PC-3 (cell line): ENCODE measurements around the gene DNAJB11. TPM values are rescaled to one million over a fixed set of nuclear protein-coding genes. Genes with fewer than 3 reads are reported as not detected.

Source experiments
- ATAC-seq: fragments of 200-7000 bp; cut with Tn5 transposase; 2 replicates; pipeline ENCODE4 v1.9.1; 2020; ENCODE audit warnings: mild to moderate bottlenecking, moderate library complexity
- BruUV-seq: library from RNA; stranded (reverse); fragments of 400-500 nt; replicated peaks from 2 replicates; lab custom pipeline; 2021; lab: Mats Ljungman, UMichigan
- CTCF ChIA-PET: fragments of 300-600 bp; sonication (Branson Sonifier 250); formaldehyde crosslinking; loops from one replicate; lab custom pipeline; 2022; ENCODE audit warnings: antibody characterized with exemption; lab: Charles Lee
- POLR2A ChIA-PET: fragments of 300-600 bp; sonication (Branson Sonifier 250); formaldehyde crosslinking; loops from one replicate; lab custom pipeline; 2022; ENCODE audit warnings: antibody characterized with exemption; ENCODE audit not compliant: unreplicated experiment; lab: Charles Lee
- DNase-seq: peaks from one replicate; pipeline ENCODE4 v3.0.0-alpha.2; 2015
- H2AFZ ChIP-seq: fragments of 300-600 bp; sonication (generic); 2 replicates; pipeline ENCODE4 v1.6.0; 2016; ENCODE audit warnings: antibody characterized with exemption, low read length
- H3F3A ChIP-seq: fragments of 300-600 bp; sonication (generic); one replicate; pipeline ENCODE4 v1.6.0; 2017; ENCODE audit warnings: antibody characterized with exemption, low read length, control low read depth, mild to moderate bottlenecking; ENCODE audit not compliant: unreplicated experiment
- H3K27ac ChIP-seq: fragments of 300-600 bp; sonication (generic); 2 replicates; pipeline ENCODE4 v1.5.1; 2016; ENCODE audit warnings: mild to moderate bottlenecking, low read length
- H3K27me3 ChIP-seq: fragments of 300-600 bp; sonication (generic); 2 replicates; pipeline ENCODE4 v1.6.1; 2016; ENCODE audit warnings: low read length, mixed read lengths
- H3K36me3 ChIP-seq: fragments of 300-600 bp; sonication (generic); 2 replicates; pipeline ENCODE4 v1.6.1; 2016; ENCODE audit warnings: low read depth, mixed run types, low read length, mixed read lengths
- H3K4me1 ChIP-seq: fragments of 300-600 bp; sonication (generic); 2 replicates; pipeline ENCODE4 v1.5.1; 2016; ENCODE audit warnings: low read length; ENCODE audit not compliant: insufficient read depth
- H3K4me2 ChIP-seq: fragments of 300-600 bp; sonication (generic); 2 replicates; pipeline ENCODE4 v1.6.0; 2016; ENCODE audit warnings: low read length
- H3K4me3 ChIP-seq: fragments of 300-600 bp; sonication (generic); 2 replicates; pipeline ENCODE4 v1.5.1; 2016; ENCODE audit warnings: mild to moderate bottlenecking, low read length, mixed read lengths
- H3K79me2 ChIP-seq: fragments of 300-600 bp; sonication (generic); 2 replicates; pipeline ENCODE4 v1.6.1; 2017; ENCODE audit warnings: low read length, mixed read lengths
- H3K9ac ChIP-seq: fragments of 300-600 bp; sonication (generic); 2 replicates; pipeline ENCODE4 v1.6.0; 2016; ENCODE audit warnings: mild to moderate bottlenecking, low read length
- H3K9me2 ChIP-seq: fragments of 300-600 bp; sonication (generic); replicated peaks from 2 replicates; pipeline ENCODE4 v1.6.1; 2016; ENCODE audit warnings: mixed run types, low read length, mixed read lengths
- H3K9me3 ChIP-seq: fragments of 300-600 bp; sonication (generic); 2 replicates; pipeline ENCODE4 v1.6.1; 2016; ENCODE audit warnings: low read length, mixed read lengths
- H4K20me1 ChIP-seq: fragments of 300-600 bp; sonication (generic); 2 replicates; pipeline ENCODE4 v1.6.1; 2016; ENCODE audit warnings: low read length, mixed read lengths
- CTCF ChIP-seq: fragments of 300-600 bp; sonication (generic); conservative IDR thresholded peaks from 2 replicates; pipeline ENCODE4 v1.5.1; 2017; ENCODE audit warnings: antibody characterized with exemption, low read depth, mild to moderate bottlenecking, low read length
- EZH2 ChIP-seq: fragments of 300-600 bp; sonication (generic); IDR thresholded peaks from one replicate; pipeline ENCODE4 v1.6.1; 2017; ENCODE audit warnings: antibody characterized with exemption, mild to moderate bottlenecking, low read length; ENCODE audit not compliant: unreplicated experiment
- EZH2phosphoT487 ChIP-seq: fragments of 300-600 bp; sonication (generic); IDR thresholded peaks from 2 replicates; pipeline ENCODE4 v1.6.1; 2018; ENCODE audit warnings: mild to moderate bottlenecking, antibody characterized with exemption, low read length, borderline replicate concordance
- intact Hi-C: fragments of 100-400 bp; cut with micrococcal nuclease; formaldehyde crosslinking; loops from 2 replicates; pipeline ENCODE4 v1.9.0; 2023
- total RNA-seq: library from RNA; depleted of rRNA; stranded (reverse); fragments of >200 nt; gene quantifications from 2 replicates; pipeline ENCODE4 v1.2.3, GENCODE V29; 2014

The DNAJB11 gene
- total RNA-seq, 1 experiment from 2014 or later = 117 TPM

DNA sequence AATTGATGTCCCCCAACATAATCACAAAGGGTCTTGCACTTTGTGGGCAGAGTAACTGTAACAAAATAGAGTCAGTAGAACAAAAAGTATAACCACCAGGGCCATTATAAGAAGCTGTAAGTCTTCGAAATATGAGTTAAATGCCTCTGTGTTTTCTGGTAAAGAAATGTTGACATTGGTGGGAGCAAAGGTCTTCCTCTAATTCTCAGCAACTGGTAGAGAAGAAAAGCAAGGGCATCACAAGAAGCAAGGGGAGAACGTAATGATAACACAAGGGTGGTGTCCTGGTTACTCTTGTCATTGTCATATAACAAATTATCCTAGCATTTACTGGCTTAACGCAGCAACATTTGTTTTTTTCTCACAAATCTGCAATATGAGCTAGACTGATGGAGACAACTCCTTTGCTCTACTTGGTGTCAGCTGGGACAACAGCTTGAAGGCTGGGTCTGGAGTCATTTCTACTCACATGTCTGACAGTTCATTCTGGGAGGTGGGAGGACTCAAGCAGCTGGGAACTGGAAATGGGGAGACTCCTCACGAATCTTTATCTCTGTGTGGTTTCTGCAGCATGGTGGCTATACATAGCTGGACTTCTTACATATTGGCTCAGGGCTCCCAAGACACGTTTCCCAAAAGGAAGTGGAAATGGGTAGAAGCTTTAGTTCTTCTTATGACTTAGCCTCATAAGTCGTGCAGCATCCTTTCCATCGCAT is 20.2 kb downstream of the DNAJB11 start:
- Histone ChIP-seq H3F3A (no peaks in the 10 kb centered on the region), H3K4me3 (no peak overlapping the region), H3K36me3 (peaks cover 5% of the 10 kb centered on the region), H3K27ac (no peak overlapping the region), H3K9me3 (no peaks in the 10 kb centered on the region), H3K4me1 (peaks cover 24% of the 10 kb centered on the region), H4K20me1 (no peaks in the 10 kb centered on the region), H3K27me3 (no peaks in the 10 kb centered on the region), H2AFZ (no peak overlapping the region), H3K9ac (no peak overlapping the region), H3K4me2 (no peak overlapping the region), H3K79me2 (no peaks in the 10 kb centered on the region), H3K9me2 (no peaks in the 10 kb centered on the region)
- TF ChIP-seq EZH2 = no peak
- no peak for TF ChIP-seq EZH2phosphoT487
- TF ChIP-seq CTCF = no peak
- ChIA-PET POLR2A (no interaction called here), CTCF (interaction anchor here (0.7 kb wide), 1 partner anchor 13 kb away, joined by 12 read pairs; no protein-coding TSS in a partner anchor)
- BruUV-seq = no TSS peak
- DNase-seq = no peak
- ATAC-seq = no peak
- intact Hi-C loops = no loop called here

DNA sequence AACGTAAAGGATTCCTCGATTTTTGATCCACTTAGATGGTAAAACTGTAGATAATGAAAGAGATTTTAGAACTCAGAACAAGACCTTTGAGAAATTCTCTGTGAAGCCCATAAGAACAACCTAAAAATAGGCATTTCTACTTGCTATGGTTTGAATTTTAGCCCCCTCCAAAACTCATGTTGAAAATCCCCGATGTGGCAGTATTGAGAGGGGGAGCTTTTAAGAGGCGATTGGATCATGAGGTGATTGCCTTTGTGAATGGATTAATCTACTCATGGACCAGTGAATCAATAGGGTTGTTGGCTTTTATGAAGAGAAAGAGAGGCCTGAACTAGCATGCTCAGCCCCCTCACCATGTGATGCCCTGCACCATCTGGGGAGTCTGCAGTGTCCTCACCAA is 22.2 kb downstream of the DNAJB11 start:
- H3K9ac ChIP-seq = no peak overlapping the region
- no peaks in the 10 kb centered on the region for H3K27me3 ChIP-seq
- no TSS peak for BruUV-seq
- intact Hi-C loops = no loop called here
- TF ChIP-seq CTCF (no peak), EZH2phosphoT487 (no peak), EZH2 (no peak)
- no peaks in the 10 kb centered on the region for H3K36me3 ChIP-seq
- H3K9me3 ChIP-seq = no peaks in the 10 kb centered on the region
- no peaks in the 10 kb centered on the region for H4K20me1 ChIP-seq
- no peak overlapping the region for H3K4me2 ChIP-seq
- no peak overlapping the region for H3K4me3 ChIP-seq
- DNase-seq (no peak), ATAC-seq (no peak)
- H2AFZ ChIP-seq = no peak overlapping the region
- H3K4me1 ChIP-seq = peaks cover 24% of the 10 kb centered on the region
- no peak overlapping the region for H3K27ac ChIP-seq
- ChIA-PET POLR2A (no interaction called here), CTCF (no interaction called here)
- H3F3A ChIP-seq = no peaks in the 10 kb centered on the region
- H3K9me2 ChIP-seq = no peaks in the 10 kb centered on the region
- no peaks in the 10 kb centered on the region for H3K79me2 ChIP-seq

DNA sequence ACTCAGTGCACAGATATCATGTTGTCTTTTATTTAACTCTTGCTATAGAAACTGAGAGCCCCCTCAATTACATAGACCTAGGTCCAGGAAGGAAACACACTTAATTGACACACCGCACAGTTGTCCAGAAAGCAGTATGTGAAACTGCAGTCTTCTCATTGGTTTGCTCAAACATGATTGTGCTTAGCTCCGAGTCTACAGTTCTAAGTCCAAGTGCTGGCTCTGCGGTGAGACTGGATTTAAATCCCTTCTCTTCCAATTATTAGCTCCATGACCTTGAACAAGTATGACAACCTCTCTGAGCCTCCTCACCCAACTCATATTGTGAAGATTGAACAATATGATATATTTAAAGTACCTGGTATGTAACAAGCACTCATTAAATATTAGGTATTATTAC is 23.3 kb downstream of the DNAJB11 start:
- ATAC-seq = no peak
- Histone ChIP-seq H3K27me3 (no peaks in the 10 kb centered on the region), H3K4me3 (no peak overlapping the region), H3K36me3 (no peaks in the 10 kb centered on the region), H2AFZ (no peak overlapping the region), H3K4me1 (peaks cover 15% of the 10 kb centered on the region), H3K9me3 (no peaks in the 10 kb centered on the region), H3K9ac (no peak overlapping the region), H3K9me2 (no peaks in the 10 kb centered on the region), H4K20me1 (no peaks in the 10 kb centered on the region), H3K27ac (no peak overlapping the region), H3F3A (no peaks in the 10 kb centered on the region), H3K4me2 (no peak overlapping the region), H3K79me2 (no peaks in the 10 kb centered on the region)
- intact Hi-C loops = no loop called here
- no TSS peak for BruUV-seq
- ChIA-PET POLR2A (no interaction called here), CTCF (no interaction called here)
- no peak for TF ChIP-seq CTCF
- TF ChIP-seq EZH2phosphoT487 = no peak
- TF ChIP-seq EZH2 = no peak
- no peak for DNase-seq
